ENCODE results near the gene NUMA1. TPM values are rescaled to one million over a fixed set of nuclear protein-coding genes. Genes with fewer than 3 reads are reported as not detected.

Gene NUMA1
- total and polyA plus RNA-seq, 9 of the 15 experiments (the other 6 are each of a cell fraction or from before 2014, with no cell fraction given): 4.1 to 104 (median 51.2) TPM

- TF ChIP-seq REST (IDR thresholded peaks at IDR 0.05; ENCODE audit: borderline replicate concordance) (peak; percentile 39; the same call in 1 of the 2 replicates), REST (CRISPR knock-in tag; IDR thresholded peaks at IDR 0.05; ENCODE audit: low read depth) (no peak), HIVEP1 (CRISPR knock-in tag; IDR thresholded peaks at IDR 0.05) (no peak), ZZZ3 (IDR thresholded peaks at IDR 0.05) (no peak), EHMT2 (IDR thresholded peaks at IDR 0.05) (peak; percentile 35; the same call in 1 of the 2 replicates), RBM34 (IDR thresholded peaks at IDR 0.05; ENCODE audit: borderline replicate concordance, insufficient read depth, low read length) (no peak), HCFC1 (IDR thresholded peaks at IDR 0.05; ENCODE audit: low read depth, low read length) (no peak)
Observed at GRCh38 chr11:71996946-71997345, 83.4 kb downstream of the NUMA1 start (continued).

Data from K562 (cell line).